AG09319 (cell line): ENCODE measurements around the gene PRAMEF8.
"Not testable (repeated sequence)": the region's sequence is repeated elsewhere in the genome, so short reads cannot be mapped to it uniquely, and the experiment has no call there.

Experiments
- DNase-seq: peaks from one replicate; pipeline ENCODE4 v3.0.0-alpha.2; 2010; ENCODE audit warnings: low read depth; ENCODE audit errors: extremely low read depth

PRAMEF8 gene

DNA sequence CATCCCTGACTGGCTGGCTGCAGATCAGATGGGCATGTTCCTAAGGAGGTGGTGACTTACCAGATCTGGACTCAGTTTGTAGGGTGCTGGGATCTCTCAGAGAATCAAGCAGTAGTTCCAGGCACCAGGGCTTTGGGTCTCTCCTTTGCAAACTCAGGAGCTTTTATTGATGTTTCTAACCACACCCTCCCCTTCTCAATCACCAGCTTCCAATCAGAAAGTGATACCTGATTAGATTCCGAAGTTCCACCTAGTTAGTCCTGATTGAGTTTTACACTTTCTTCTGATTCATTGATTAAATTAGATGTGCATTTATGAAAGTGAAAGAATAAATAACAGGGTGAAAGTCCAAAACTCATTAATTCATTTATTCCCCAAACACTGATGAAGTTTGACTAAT is at the start of gene PRAMEF8:
PRAMEF8 (minus strand) TSS at position 101 of the 400 bp plus-strand sequence. CDS start 1,046 bp downstream, outside the sequence.
- DNase-seq = not testable (repeated sequence)

- not testable (repeated sequence) for DNase-seq
Observed at GRCh38 chr1:13315281-13315680, 30.3 kb upstream of the PRAMEF8 start, which contains the start of gene PRAMEF15. PRAMEF15 (plus strand) TSS chr1:13315581; CDS start chr1:13318408, 2,827 bp downstream.

- DNase-seq = not testable (repeated sequence)
Observed at GRCh38 chr1:13303239-13303638, 18.3 kb upstream of the PRAMEF8 start, which contains the start of gene PRAMEF33. PRAMEF33 (plus strand) TSS chr1:13303539; CDS start chr1:13305955, 2,416 bp downstream.

DNA sequence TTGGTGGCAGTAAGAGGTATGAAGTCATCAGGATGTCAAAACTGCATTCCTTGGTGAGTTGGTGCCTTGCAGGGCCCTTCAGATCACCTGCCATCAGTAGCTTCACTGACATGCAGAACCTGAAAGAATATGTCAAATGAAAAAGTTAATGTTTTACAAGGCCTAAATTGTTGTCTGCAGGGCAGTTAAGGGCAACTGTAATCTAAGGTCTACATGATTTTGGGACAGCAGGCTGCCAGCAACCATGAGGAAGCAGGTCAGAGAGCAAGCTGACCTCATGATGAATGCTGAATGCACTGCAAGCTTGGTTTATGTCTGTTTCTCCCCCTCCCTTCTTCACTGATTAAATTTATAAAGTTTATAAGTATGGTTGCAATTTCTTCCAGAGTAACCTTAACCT is 17.3 kb upstream of the PRAMEF8 start:
- not testable (repeated sequence) for DNase-seq

DNA sequence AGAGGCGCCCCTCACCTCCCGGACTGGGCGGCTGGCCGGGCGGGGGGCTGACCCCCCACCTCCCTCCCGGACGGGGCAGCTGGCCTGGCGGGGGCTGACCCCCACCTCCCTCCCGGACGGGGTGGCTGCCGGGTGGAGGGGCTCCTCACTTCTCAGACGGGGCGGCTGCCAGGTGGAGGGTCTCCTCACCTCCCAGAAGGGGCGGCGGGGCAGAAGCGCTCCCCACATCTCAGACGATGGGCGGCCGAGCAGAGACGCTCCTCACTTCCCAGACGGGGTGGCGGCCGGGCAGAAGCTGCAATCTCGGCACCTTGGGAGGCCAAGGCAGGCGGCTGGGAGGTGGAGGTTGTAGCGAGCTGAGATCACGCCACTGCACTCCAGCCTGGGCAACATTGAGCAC is 13.8 kb upstream of the PRAMEF8 start:
- not testable (repeated sequence) for DNase-seq

GRCh38 chr1:13297216-13297931 is 12.4 kb upstream of the PRAMEF8 start:
- not testable (repeated sequence) for DNase-seq

- DNase-seq = not testable (repeated sequence)
Observed at GRCh38 chr1:13289030-13289429, 4.1 kb upstream of the PRAMEF8 start.

- not testable (repeated sequence) for DNase-seq
Observed at GRCh38 chr1:13279617-13280016, 5.3 kb downstream of the PRAMEF8 start.

GRCh38 chr1:13277016-13277415 is 7.9 kb downstream of the PRAMEF8 start:
- not testable (repeated sequence) for DNase-seq

GRCh38 chr1:13265124-13265523 is 19.8 kb downstream of the PRAMEF8 start:
- not testable (repeated sequence) for DNase-seq

DNA sequence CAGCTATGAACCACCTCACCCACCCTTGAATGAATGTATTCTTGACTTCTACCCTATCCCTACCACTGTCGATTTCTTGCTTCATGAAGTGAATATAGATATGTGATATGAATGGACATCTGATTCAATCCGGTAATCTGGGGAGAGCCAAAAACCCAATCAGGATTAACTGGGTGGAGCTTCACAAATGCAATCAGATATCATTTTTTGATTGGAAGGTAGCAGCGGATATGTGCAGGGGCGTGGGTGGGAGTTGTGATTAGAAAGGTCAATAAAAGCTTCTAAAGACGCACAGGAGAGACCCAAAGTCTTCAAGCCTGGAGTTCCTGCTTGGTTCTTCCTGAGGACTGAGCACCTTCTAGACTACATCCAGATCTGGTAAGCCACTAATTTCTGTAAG is 31.0 kb downstream of the PRAMEF8 start, which contains the start of gene PRAMEF5:
PRAMEF5 (plus strand) TSS at position 301 of the 400 bp plus-strand sequence. CDS start 5,071 bp downstream, outside the sequence.
- DNase-seq = not testable (repeated sequence)

- DNase-seq = not testable (repeated sequence)
Observed at GRCh38 chr1:13247122-13247521, 37.8 kb downstream of the PRAMEF8 start.

- DNase-seq = not testable (repeated sequence)
Observed at GRCh38 chr1:13246554-13246871, 38.4 kb downstream of the PRAMEF8 start.

- not testable (repeated sequence) for DNase-seq
Observed at GRCh38 chr1:13245841-13246553, 38.9 kb downstream of the PRAMEF8 start.

DNA sequence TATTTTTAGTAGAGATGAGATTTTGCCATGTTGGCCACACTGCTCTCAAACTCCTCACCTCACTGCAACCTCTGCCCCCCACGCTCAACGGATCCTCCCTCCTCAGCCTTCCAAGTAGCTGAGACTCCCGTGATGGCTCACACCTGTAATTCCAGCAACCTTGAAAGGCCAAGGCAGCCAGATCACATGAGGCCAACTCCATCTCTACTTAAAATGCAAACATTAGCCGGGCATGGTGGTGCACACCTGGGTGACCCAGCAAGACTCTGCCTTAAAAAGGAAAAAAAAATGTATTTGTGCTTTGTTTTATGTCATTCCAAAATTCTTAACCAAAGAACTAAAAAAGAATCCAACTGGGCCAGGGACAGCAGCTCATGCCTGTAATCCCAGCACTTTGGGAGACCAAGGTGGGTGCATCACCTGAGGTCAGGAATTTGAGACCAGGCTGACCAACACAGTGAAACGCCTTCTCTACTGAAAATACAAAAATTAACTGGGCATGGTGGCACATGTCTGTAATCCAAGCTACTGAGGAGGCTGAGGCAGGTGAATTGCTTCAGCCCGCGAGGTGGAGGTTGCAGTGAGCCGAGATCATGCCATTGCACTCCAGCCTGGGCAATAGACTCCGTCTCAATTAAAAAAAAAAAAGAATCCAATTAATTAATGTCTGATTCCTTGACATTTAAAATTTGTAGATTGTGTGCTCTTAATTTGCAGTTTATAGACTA is 41.2 kb downstream of the PRAMEF8 start:
- not testable (repeated sequence) for DNase-seq

GRCh38 chr1:13239633-13240032 is 45.3 kb downstream of the PRAMEF8 start:
- DNase-seq = not testable (repeated sequence)

DNA sequence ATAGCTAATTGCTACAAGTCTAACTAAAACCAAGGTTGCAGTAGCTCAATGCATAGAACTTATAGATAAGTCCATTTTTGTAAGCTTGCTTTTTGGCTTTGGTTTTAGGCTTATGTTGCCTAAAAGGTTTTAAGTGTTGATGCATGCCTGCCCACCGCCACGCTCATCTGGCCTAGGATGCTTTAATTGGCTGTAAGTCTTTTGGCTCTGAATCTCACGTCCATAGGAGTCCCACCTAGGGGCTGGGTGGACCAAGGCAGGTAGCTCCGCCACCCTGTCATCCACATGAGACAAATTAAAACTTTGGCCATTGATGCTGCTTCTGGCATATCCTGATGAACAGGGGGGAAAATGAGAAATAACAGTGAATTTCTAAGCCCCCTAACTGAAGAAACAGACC is 47.4 kb downstream of the PRAMEF8 start:
- not testable (repeated sequence) for DNase-seq

DNA sequence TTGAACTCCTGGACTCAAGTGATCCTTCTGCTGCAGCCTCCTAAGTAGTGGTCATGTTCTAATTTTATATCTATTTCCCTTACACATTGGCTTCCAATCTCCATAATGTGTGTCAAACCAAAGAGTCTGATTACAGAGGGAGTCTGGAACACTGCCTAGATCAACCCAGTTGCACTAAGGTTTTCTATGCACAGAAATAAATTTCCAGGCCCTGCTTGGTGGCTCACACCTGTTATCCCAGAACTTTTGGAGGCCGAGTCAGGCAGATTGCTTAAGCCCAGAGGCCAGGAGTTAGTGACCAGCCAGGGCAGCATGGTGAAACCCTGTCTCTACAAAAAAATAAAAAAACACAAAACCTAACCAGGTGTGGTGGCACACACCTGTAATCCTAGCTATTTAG is 50.9 kb downstream of the PRAMEF8 start:
- not testable (repeated sequence) for DNase-seq

DNA sequence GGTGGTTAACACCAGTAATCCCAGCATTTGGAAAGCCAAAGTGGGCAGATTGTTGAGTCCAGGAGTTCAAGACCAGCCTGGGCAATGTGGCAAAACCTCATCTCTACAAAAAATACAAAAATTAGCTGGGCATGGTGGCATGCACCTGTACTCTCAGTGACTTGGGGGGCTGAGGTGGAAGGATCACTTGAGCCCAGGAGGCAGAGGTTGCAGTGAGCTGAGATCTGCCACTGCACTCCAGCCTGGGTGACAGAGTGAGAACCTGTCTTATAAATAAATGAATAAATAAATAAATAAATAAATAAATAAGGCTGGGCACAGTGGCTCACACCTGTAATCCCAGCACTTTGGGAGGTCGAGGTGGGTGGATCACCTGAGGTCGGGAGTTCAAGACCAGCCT is 52.9 kb downstream of the PRAMEF8 start:
- DNase-seq = not testable (repeated sequence)
